GM18867 (cell line): ENCODE measurements around the gene ZBTB1.
"Not testable (repeated sequence)": the region's sequence is repeated elsewhere in the genome, so short reads cannot be mapped to it uniquely, and the experiment has no call there.

Experiments used
- ATAC-seq: cut with Tn5 transposase; IDR thresholded peaks from one replicate; pipeline ENCODE4 v1.9.1; 2021; ENCODE audit warnings: mild to moderate bottlenecking, moderate library complexity; ENCODE audit not compliant: unreplicated experiment

ZBTB1 gene

GRCh38 chr14:64522591-64523355 is 18.2 kb downstream of the ZBTB1 start:
- no peak for ATAC-seq

GRCh38 chr14:64525354-64525753 is 20.8 kb downstream of the ZBTB1 start:
- ATAC-seq, result no peak

DNA sequence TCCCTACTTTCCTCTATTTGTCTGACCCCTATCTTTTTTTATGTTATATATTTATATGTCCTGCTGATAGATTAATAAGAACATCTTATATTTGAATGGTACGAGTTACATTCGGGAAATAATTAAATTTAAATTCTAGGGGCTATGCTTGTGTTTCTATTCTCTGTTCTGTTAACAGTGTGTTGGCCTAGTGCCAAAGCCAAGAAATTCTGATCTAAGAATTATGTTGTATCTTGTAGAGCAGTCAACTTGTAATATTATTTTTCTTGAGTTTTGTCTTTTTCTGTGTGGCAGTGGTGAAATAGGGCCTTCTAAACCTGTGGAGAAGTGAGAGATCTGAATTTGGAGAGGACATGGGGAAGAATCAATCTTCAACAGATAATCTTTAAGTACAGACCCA is 27.0 kb downstream of the ZBTB1 start:
- ATAC-seq, result no peak

DNA sequence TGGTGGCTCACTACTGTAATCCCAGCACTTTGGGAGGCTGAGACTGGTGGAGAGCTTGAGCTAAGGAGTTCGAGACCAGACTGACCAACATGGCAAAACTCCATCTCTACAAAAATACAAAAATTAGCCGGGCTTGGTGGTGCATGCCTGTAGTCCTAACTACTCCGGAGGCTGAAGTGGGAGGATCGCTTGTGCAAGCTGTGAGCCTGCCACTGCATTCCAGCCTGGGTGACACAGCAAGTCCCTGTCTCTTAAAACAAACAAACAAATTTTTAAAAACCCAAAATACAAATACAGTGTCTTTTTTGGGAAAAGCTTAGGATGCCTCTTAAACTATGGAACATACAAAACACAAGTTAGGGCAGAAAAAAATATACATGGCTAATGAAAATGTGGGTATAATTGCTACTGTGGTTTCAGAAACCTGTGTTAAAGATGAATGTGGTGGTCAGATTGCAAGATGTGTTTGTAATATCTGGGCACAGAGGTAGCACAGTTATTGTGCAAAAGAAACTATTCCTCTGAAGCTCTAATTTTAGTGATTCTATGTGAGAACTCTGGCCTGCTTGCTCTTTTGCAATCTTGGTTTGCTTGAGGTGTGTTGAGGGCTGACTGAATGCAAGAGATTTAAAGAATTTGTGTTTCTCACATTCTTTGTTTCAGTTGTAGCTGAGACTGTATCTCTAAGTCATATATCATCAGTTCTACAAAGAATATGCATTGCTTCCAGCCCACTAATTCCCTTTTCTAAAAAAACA is 32.1 kb downstream of the ZBTB1 start:
- ATAC-seq, result no peak

GRCh38 chr14:64540208-64541202 is 35.9 kb downstream of the ZBTB1 start, which contains the start of gene HSPA2:
Gene HSPA2 (plus strand): TSS chr14:64540741. CDS start chr14:64540850, 109 bp downstream.
- peak; percentile 96 for ATAC-seq

- no peak for ATAC-seq
Observed at GRCh38 chr14:64541261-64541971, 36.8 kb downstream of the ZBTB1 start.

GRCh38 chr14:64541972-64542835 is 37.6 kb downstream of the ZBTB1 start:
- ATAC-seq, result no peak

DNA sequence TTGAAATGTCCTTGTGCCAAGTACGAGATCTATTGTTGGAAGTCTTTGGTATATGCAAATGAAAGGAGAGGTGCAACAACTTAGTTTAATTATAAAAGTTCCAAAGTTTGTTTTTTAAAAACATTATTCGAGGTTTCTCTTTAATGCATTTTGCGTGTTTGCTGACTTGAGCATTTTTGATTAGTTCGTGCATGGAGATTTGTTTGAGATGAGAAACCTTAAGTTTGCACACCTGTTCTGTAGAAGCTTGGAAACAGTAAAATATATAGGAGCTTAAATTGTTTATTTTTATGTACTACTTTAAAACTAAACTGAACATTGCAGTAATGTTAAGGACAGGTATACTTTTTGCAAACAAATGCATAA is 38.2 kb downstream of the ZBTB1 start:
- no peak for ATAC-seq

DNA sequence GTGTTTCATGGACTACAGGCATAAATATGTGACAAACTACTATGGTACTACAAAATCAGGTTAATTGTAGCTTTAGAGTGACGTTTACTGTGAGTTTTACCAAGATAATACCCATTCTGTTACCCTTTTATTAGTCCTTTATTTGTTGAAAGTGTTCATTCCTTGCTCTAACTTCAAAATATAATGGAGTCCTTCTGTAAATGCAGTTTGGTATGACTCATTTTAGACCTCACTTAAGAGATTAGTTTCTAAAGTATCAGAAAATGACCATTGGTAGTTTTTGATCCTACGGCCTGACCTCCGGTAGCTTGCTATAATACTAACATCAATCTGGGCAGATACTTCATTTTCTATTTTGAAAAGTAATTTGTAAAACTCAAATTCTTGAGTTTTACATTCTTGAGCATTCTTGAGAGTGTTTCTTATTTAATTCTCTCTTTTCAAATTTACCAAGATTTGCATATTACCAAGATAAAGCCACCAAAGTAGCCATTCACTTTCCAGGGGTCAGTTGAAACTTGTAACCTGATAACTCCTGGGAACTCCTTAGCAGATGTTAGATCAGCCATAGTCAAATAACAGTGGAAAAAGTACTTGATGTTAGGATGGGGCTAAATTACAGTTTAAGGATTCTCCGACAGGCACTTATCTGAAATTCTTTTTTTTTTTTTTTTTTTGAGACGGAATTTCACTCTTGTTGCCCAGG is 40.2 kb downstream of the ZBTB1 start:
- no peak for ATAC-seq

DNA sequence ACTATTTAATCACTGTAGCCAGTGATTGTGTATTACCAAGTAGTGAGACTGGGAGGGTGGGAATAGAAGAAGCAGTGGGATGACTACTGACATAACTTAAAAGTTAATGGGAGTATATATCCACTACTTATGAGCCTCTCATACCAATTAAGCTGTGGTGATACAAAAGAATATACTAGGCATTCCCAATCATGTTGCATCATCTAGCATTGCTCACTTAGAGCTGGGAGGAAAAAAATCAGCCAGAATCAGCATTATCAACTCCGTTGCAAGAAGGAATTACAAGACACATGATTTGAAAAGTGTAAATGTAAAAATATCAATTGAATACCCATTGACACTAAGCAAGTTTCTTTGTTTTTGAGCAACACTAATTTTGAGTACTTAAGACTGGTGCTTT is 44.4 kb downstream of the ZBTB1 start:
- ATAC-seq, result no peak

- no peak for ATAC-seq
Observed at GRCh38 chr14:64549791-64550620, 45.4 kb downstream of the ZBTB1 start, which contains the start of gene PPP1R36. Gene PPP1R36 (plus strand): TSS chr14:64549961. CDS start chr14:64549998, 37 bp downstream.

- ATAC-seq, result no peak
Observed at GRCh38 chr14:64550621-64551333, 46.2 kb downstream of the ZBTB1 start.

DNA sequence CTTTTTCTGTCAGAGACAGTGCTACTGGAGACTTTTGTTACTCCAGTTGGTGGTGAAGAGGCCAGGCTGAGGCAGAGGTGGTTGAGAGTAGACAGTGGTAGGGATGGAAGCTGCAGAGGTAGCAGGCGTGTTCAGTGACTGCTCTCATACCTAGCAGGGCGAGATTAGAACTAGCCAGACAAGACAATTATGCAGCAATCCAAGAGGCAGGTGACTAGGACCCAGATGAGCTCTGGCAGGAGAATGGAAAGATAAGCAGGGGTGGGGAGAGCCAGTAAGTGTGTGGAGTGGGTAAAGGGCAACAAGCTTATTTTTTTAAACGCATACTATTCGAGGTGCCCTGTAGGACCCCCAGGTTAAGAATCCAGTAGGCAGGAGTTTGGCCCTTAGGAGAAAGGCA is 50.0 kb downstream of the ZBTB1 start:
- no peak for ATAC-seq

GRCh38 chr14:64556526-64556925 is 52.0 kb downstream of the ZBTB1 start:
- no peak for ATAC-seq

GRCh38 chr14:64558216-64558615 is 53.6 kb downstream of the ZBTB1 start:
- ATAC-seq, result not testable (repeated sequence)

DNA sequence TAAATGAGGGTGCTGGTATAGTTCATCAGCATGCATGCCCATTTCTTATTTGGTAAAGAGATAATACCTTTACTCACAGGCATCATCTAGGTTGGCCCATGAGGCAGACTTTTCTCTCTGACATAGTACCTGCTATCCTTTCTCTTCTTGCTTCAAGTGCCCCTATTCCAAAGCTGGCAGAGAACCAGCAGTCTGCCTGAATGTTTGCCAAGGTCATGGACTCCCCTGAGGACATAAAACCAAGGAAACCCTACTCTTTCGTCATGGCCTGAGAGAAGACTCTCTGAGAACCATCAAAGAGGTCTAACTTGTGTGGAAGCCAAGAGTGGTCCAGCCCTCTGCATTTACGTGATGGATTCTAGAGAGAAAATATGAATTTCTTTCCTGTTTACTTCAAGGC is 57.1 kb downstream of the ZBTB1 start:
- no peak for ATAC-seq

GRCh38 chr14:64562436-64562835 is 57.9 kb downstream of the ZBTB1 start:
- no peak for ATAC-seq
